Colonic mucosa (tissue), 4 donors: ENCODE data around the gene ZNF724. TPM values are rescaled to one million over a fixed set of nuclear protein-coding genes. Genes with fewer than 3 reads are reported as not detected.
"Not testable (repeated sequence)": the region's sequence is repeated elsewhere in the genome, so short reads cannot be mapped to it uniquely, and the experiment has no call there.

ENCODE experiments used
- DNase-seq: peaks from one replicate; pipeline ENCODE4 v3.0.0-alpha.2; 2020
- H3K27ac ChIP-seq: fragments of 200-600 bp; one replicate; pipeline ENCODE4 v1.8.0; 2021
- H3K27me3 ChIP-seq: fragments of 200-600 bp; one replicate; pipeline ENCODE4 v1.8.0; 2021
- H3K36me3 ChIP-seq: fragments of 200-600 bp; one replicate; pipeline ENCODE4 v1.8.0; 2021
- H3K4me1 ChIP-seq: fragments of 200-600 bp; one replicate; pipeline ENCODE4 v1.8.0; 2021; ENCODE audit warnings: mild to moderate bottlenecking
- H3K4me3 ChIP-seq: fragments of 200-600 bp; one replicate; pipeline ENCODE4 v1.8.0; 2021
- H3K9ac ChIP-seq, 2 donors: one replicate each; pipeline ENCODE4 v1.7.0; 2013; ENCODE audit warnings: control low read depth in 2 of 2, low read depth in 2 of 2, low read length in 2 of 2
- H3K9me3 ChIP-seq: fragments of 200-600 bp; one replicate; pipeline ENCODE4 v1.8.0; 2021
- intact Hi-C: fragments of 100-400 bp; cut with DNase I; formaldehyde crosslinking; loops from one replicate; pipeline ENCODE4 v1.14.1; 2022
- total RNA-seq, 2 donors: library from RNA; stranded (reverse); fragmentation: NEBNext Ultra II Directional in 1 of 2; extraction: Animal tissue kit (Norgen Biotek cat#: 25700) in 1 of 2; gene quantifications; one replicate each; pipeline ENCODE4 v1.2.1, GENCODE V29; 2021
- TF ChIP-seq, protein P1 (sequence below): fragments of 200-600 bp; IDR thresholded peaks from one replicate; pipeline ENCODE4 v1.8.0; 2022; ENCODE audit warnings: antibody characterized with exemption, mild to moderate bottlenecking
- donor health status: healthy.
- donor health status: DM: no; HTN: no; CAD: no.
- donor health status: DM: no; HTN: no; CAD: no.

Gene ZNF724
- total RNA-seq, 2 donors from 2014 or later: 3.5 to 6.7 TPM

DNA sequence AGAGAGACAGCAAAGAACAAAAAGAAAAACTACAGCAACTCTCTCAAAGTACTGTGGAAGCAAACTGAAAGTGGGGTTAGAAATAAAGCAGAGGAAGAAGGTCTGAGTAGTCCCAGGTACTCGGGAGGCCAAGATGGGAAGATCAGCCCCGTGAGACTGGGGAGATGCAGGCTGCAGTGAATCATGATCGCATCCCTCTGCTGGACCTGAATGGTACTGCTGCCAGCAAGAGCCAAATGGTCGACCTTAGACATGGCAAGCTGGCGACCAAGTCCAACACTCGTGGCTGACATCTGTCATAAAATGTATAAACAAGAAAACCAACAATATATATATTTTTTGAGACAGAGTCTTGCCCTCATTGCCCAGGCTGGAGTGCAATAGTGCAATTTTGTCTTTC is 33.7 kb upstream of the ZNF724 start:
- Histone ChIP-seq H3K4me3 (no peak overlapping the region), H3K9me3 (no peaks in the 10 kb centered on the region), H3K9ac (no peak overlapping the region), H3K27ac (no peak overlapping the region), H3K4me1 (no peaks in the 10 kb centered on the region), H3K27me3 (no peaks in the 10 kb centered on the region), H3K36me3 (no peaks in the 10 kb centered on the region)
- DNase-seq: peak; percentile 53
- intact Hi-C loops: no loop called here
- TF ChIP-seq, protein P1, sequence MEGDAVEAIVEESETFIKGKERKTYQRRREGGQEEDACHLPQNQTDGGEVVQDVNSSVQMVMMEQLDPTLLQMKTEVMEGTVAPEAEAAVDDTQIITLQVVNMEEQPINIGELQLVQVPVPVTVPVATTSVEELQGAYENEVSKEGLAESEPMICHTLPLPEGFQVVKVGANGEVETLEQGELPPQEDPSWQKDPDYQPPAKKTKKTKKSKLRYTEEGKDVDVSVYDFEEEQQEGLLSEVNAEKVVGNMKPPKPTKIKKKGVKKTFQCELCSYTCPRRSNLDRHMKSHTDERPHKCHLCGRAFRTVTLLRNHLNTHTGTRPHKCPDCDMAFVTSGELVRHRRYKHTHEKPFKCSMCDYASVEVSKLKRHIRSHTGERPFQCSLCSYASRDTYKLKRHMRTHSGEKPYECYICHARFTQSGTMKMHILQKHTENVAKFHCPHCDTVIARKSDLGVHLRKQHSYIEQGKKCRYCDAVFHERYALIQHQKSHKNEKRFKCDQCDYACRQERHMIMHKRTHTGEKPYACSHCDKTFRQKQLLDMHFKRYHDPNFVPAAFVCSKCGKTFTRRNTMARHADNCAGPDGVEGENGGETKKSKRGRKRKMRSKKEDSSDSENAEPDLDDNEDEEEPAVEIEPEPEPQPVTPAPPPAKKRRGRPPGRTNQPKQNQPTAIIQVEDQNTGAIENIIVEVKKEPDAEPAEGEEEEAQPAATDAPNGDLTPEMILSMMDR: peak; percentile 51

DNA sequence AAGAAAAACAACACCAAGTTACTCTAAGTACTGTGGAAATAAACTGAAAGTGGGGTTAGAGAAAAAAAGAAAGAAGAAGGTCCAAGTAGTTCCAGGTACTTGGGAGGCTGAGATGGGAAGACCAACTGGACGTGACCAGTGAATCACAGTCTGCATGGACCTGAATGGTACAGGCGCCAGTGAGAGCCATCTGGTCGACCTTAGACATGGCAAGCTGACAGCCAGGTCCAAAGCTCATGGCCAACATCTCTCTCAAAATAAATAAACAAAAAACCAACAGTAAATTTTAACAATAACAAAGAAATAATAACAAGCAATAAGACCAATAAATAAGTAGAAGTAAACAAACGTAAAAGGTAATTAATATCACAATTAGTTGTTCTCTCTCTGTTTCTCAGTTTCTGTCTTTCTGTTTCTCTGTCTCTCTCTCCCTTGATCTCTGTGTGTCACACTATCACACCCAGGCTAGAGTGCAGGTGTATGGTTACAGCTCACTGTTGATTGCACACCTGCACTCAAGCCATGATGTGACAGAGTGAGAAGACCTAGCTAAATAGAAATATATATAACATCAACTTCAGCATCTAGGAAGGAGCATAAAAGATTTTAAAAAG is 31.6 kb upstream of the ZNF724 start:
- Histone ChIP-seq H3K27me3 (no peaks in the 10 kb centered on the region), H3K27ac (no peak overlapping the region)
- intact Hi-C loops: no loop called here

DNA sequence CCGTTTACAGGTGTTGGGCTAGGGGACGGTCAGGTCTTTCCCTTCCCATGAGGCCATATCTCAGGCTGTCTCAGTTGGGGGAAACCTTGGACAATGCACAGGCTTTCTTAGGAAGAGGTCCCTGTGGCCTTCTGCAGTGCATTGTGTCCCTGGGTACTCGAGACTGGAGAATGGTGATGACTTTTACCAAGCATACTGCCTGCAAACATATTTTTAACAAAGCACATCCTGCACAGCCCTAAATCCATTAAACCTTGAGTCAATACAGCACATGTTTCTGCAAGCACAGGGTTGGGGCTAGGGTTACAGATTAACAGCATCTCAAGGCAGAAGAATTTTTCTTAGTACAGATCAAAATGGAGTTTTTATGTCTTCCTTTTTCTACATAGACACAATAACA is 27.9 kb upstream of the ZNF724 start:
- H3K36me3 ChIP-seq, H3K9me3 ChIP-seq, H3K4me1 ChIP-seq, intact Hi-C loops, H3K4me3 ChIP-seq, H3K9ac ChIP-seq, H3K27ac ChIP-seq, H3K27me3 ChIP-seq, DNase-seq: not testable (repeated sequence)

More for the DNA sequence above, 31.6 kb upstream of the ZNF724 start:
- Histone ChIP-seq H3K9ac (no peak overlapping the region), H3K4me1 (no peaks in the 10 kb centered on the region), H3K4me3 (no peak overlapping the region), H3K36me3 (no peaks in the 10 kb centered on the region), H3K9me3 (no peaks in the 10 kb centered on the region)
- no peak for DNase-seq
- TF ChIP-seq, protein P1: no peak

DNA sequence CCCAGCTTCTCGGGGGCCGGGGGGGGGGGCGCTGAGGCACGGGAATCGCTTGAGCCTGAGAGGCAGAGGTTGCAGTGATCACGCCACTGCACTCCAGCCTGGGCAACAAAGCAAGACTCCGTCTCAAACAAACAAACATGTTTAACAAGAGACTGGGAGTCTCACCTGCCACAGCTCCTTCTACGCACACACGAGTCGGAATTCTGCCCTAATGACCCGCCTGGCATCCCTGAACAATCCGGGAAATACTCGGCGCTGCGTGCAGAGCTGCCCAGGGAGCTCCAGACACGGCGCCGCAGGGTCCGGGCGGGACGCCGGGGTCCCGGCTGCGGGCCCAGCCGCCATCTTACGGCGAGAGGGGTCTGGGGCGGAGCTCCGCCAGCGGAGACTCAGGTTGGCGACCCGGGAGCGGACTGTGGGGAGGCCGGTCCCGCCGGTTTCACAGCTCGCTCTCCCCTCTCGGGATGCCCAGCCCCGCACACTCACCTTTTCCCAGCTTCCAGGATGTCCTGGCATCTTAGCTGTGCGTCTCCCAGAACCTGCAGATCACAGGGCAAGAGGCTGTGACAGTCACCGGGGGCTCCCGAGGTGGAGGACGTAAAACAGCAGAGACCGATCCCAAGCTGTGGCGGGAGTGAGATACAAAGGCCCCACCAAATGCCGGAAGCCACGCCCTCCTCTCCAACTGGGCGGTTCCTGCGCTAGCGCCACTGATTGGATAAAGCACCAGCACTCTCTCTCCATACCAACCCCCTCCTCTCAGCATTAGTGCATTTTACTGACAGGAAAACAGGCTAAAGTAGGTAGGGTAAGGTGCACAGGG is 23.6 kb upstream of the ZNF724 start:
- Histone ChIP-seq H3K9me3 (no peaks in the 10 kb centered on the region), H3K36me3 (no peaks in the 10 kb centered on the region), H3K27me3 (no peaks in the 10 kb centered on the region), H3K4me1 (no peaks in the 10 kb centered on the region), H3K27ac (peak overlapping the region; percentile 89), H3K4me3 (peak overlapping the region; percentile 91), H3K9ac (peak overlapping the region; percentile 88 to 95)
- intact Hi-C loops: loop anchor here (5.0 kb wide), 1 partner anchor 118 kb away; no protein-coding TSS in a partner anchor
- TF ChIP-seq, protein P1: no peak
- peak; percentile 96 for DNase-seq

DNA sequence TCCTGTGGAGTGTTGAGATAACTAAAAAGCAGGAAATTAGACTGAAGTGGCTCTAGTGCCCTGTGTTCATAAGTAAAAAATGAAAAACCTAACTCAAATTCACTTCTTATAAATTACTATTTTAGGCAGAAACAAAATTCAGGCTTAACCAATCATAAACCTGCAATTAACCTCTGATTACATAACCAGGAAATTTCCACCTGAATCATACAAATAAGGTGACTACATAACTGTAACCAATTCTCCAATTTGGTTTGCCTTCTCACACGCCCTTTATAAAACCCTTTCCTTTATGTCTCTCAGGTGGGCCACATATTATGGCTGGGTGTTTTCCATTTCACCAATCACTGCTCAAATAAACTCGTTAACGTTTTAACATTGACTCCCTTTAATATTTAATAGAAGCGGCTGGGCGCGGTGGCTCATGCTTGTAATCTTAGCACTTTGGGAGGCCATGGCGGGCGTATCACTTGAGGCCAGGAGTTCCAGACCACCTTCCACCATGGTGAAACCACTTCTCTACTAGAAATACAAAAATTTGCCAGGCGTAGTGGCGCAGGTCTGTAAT is 22.9 kb upstream of the ZNF724 start:
- TF ChIP-seq, protein P1: no peak
- intact Hi-C loops: loop anchor here (5.0 kb wide), 1 partner anchor 119 kb away; no protein-coding TSS in a partner anchor
- Histone ChIP-seq H3K27ac (peak overlapping the region; percentile 89), H3K4me3 (peak overlapping the region; percentile 91), H3K9me3 (no peaks in the 10 kb centered on the region), H3K9ac (peak overlapping the region; percentile 88 to 95), H3K27me3 (no peaks in the 10 kb centered on the region), H3K4me1 (no peaks in the 10 kb centered on the region), H3K36me3 (peaks cover 3% of the 10 kb centered on the region)
- DNase-seq: peak; percentile 50
